H1 (cell line): ENCODE data around the gene SLC25A47. TPM values are rescaled to one million over a fixed set of nuclear protein-coding genes. Genes with fewer than 3 reads are reported as not detected.

ENCODE experiments used
- CTBP2 ChIP-seq: IDR thresholded peaks from 2 replicates; pipeline ENCODE4 v1.7.0; 2011; ENCODE audit warnings: borderline replicate concordance, mild to moderate bottlenecking, moderate library complexity, mixed read lengths, low read length; ENCODE audit not compliant: insufficient read depth, insufficient read length
- polyA plus RNA-seq, 7 experiments: library from polyadenylated mRNA; depleted of rRNA in 3 of 7; stranded (reverse) in 5 of 7; unstranded in 2 of 7; fragments of >200 nt in 5 of 7; fragments of 200-250 nt in 2 of 7; gene quantifications; 1 replicate in 5 of 7; 2 replicates in 1 of 7; 4 replicates in 1 of 7; pipeline versions ENCODE4 v1.2.1 to v1.2.3, GENCODE V29; 2011 to 2013; ENCODE audit warnings: missing spikeins in 2 of 7, mixed read lengths in 2 of 7
- total RNA-seq: library from RNA; stranded (reverse); fragmentation: NEBNext Ultra II Directional; extraction: Animal tissue kit (Norgen Biotek cat#: 25700); gene quantifications from 2 replicates; pipeline ENCODE4 v1.2.1, GENCODE V29; 2021
- TF ChIP-seq, protein P1 (sequence below): IDR thresholded peaks from 2 replicates; pipeline ENCODE4 v1.6.1; 2012; ENCODE audit warnings: inconsistent platforms

SLC25A47 gene
- total and polyA plus RNA-seq, 2 of the 8 experiments (the other 6 are each of a cell fraction or from before 2014, with no cell fraction given): not detected

GRCh38 chr14:100350986-100351385, 27.8 kb downstream of the SLC25A47 start (continued):
- no peak for TF ChIP-seq CTBP2
- TF ChIP-seq, protein P1, sequence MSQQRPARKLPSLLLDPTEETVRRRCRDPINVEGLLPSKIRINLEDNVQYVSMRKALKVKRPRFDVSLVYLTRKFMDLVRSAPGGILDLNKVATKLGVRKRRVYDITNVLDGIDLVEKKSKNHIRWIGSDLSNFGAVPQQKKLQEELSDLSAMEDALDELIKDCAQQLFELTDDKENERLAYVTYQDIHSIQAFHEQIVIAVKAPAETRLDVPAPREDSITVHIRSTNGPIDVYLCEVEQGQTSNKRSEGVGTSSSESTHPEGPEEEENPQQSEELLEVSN: no peak
